OCI-LY3 (cell line): Measurements from ENCODE around the gene LGI4.

ENCODE experiments used
- CTCF ChIP-seq: fragments of 200-600, 300-600 bp; sonication (generic); IDR thresholded peaks from 2 replicates; pipeline ENCODE4 v1.5.1; 2014; ENCODE audit warnings: antibody characterized with exemption, low read length, low read depth
- EZH2phosphoT487 ChIP-seq: fragments of 200-600 bp; shearing (Covaris generic); IDR thresholded peaks from 2 replicates; pipeline ENCODE4 v1.6.1; 2018; ENCODE audit warnings: antibody characterized with exemption, mixed run types, low read depth

GRCh38 chr19:35085947-35086346, 48.9 kb downstream of the LGI4 start:
- no peak for TF ChIP-seq CTCF
- no peak for TF ChIP-seq EZH2phosphoT487
